ENCODE data around the gene MRPL19.
A peak's percentile ranks its signal among the peaks of the same experiment; 100 is the strongest.

DNA sequence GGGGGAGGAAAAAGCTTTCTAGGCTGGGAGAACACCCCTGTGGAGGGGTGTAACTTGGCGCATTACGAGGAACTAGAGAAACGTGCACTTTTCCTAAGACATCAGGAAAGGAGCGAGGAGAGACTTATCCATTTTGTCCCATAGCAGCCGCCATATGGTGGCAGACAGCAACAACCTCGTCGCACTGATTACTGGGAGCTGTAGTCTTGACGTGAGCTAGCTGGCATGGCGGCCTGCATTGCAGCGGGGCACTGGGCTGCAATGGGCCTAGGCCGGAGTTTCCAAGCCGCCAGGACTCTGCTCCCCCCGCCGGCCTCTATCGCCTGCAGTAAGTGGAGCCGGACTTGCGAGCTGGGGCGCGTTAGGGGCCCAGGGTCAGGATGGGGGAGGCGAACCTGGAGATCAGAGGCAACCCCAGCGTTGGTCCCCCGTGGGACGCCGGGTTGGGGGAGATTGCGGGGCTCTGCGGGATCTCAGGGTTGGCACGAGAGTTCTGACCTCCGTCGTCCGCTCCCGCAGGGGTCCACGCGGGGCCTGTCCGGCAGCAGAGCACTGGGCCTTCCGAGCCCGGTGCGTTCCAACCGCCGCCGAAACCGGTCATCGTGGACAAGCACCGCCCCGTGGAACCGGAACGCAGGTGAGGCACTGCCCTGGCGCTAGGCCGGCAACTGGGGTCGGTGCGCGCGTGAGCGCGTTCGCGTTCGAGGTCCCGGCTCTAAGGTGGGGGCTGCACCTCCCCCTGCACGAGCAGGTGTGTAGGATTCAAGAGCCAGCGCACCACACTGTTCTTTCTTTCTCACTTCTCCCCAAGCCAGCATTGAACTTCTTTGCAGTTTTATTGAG lies at the start of gene MRPL19:
- TF ChIP-seq CTCF (IDR thresholded peaks at IDR 0.05): no peak
- TF ChIP-seq POLR2A (IDR thresholded peaks at IDR 0.05): peak in 1 of 2 donors; percentile 70

Data from thyroid gland (tissue), 4 donors.